ENCODE measurements around the gene EPB41L4A.

- TF ChIP-seq CTCF (conservative IDR thresholded peaks at IDR 0.05; ENCODE audit: low read length) (no peak), EZH2phosphoT487 (IDR thresholded peaks at IDR 0.05; ENCODE audit: borderline replicate concordance) (no peak)
These were observed 102.3 kb downstream of the EPB41L4A start for GRCh38 chr5:112316731-112317130.
